ENCODE results near the gene HES2. TPM values are rescaled to one million over a fixed set of nuclear protein-coding genes. Genes with fewer than 3 reads are reported as not detected.

The HES2 gene
- total RNA-seq, 4 donors from 2014 or later: 10.5 to 38.8 (median 25.4) TPM

DNA sequence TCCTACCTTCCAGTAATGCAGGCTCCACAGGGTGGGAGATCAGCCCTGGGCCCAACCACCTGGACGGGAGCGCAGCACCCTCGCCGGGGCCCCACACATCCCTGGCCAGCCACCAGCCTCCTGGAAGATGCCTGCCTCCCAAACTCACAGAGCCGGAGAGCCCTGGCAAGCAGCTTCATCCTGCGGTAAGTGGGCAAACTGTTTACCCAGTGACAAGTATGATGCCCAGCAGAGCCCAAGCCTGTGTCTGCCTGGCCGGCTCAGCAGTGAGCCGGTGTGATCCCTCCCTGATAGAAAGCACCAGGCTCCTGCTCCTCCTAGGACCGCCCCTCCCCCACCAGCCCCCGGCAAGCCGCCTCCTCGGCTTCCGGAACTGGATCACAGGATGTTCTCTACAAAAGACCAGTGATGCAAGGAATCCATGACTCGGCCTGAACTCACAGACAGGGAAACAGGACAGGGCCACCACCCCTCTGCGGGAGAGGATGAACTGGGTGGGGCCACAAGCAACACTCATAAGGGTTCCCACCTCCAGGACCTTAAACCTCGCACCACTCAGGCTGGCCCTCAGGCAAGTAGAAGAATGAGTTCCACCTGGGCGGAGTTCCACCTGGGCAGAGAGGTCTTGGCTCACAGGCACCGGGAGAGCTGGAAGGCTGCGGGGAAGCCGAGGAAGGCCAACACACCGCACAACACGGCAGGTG lies 34.1 kb downstream of the HES2 start:
- WGBS, 2 donors (ENCODE audit: low coverage in 1 of 2): 76% methylated on average over 21 of the region's 22 CpGs; no CpG with 5 or more reads in 1 of the 2 donors
- Histone ChIP-seq H3K9me3 (no peaks in the 10 kb centered on the region), H3K4me3 (no peak overlapping the region), H3K27ac (peak overlapping the region; percentile 64 to 74 (median 68)), H3K27me3 (no peaks in the 10 kb centered on the region), H3K36me3 (no peaks in the 10 kb centered on the region), H3K4me1 (peaks cover 0 to 8% (median 4%) of the 10 kb centered on the region in 4 donors)
- TF ChIP-seq EP300 (IDR thresholded peaks at IDR 0.05; ENCODE audit: low read depth) (no peak), CTCF (IDR thresholded peaks at IDR 0.05) (no peak), POLR2A (IDR thresholded peaks at IDR 0.05) (no peak), POLR2AphosphoS5 (IDR thresholded peaks at IDR 0.05) (peak in 2 of 3 donors; percentile 41 to 48)
- in situ Hi-C loops (cut with MboI; ENCODE audit: low pct_ligation_motif_present in 1 of 4, low pct_unique_long_range_greater_than_20kb in 1 of 4, low sequenced_read_pairs in 3 of 4): no loop called here
- intact Hi-C loops (cut with DNase I; ENCODE audit: low total_unique reads): no loop called here
- DNase-seq: peak; percentile 25

- Histone ChIP-seq H3K27ac (peak overlapping the region; percentile 64 to 74 (median 68)), H3K4me1 (peaks cover 0 to 8% (median 4%) of the 10 kb centered on the region in 4 donors), H3K9me3 (no peaks in the 10 kb centered on the region), H3K27me3 (no peaks in the 10 kb centered on the region), H3K36me3 (no peaks in the 10 kb centered on the region), H3K4me3 (no peak overlapping the region)
- intact Hi-C loops (cut with DNase I; ENCODE audit: low total_unique reads) (no loop called here), in situ Hi-C loops (cut with MboI; ENCODE audit: low pct_ligation_motif_present in 1 of 4, low pct_unique_long_range_greater_than_20kb in 1 of 4, low sequenced_read_pairs in 3 of 4) (no loop called here)
- no peak for DNase-seq
- TF ChIP-seq CTCF (IDR thresholded peaks at IDR 0.05) (no peak), POLR2AphosphoS5 (IDR thresholded peaks at IDR 0.05) (peak in 1 of 3 donors; percentile 16)
- 74% methylated on average over 5 of the region's 5 CpGs; no CpG with 5 or more reads in 1 of the 2 donors for WGBS, 2 donors (ENCODE audit: low coverage in 1 of 2)
These were observed 34.8 kb downstream of the HES2 start for GRCh38 chr1:6384962-6385361.

GRCh38 chr1:6384135-6384534 lies 35.6 kb downstream of the HES2 start:
- H3K27ac ChIP-seq: peak overlapping the region in 1 of 4 donors; percentile 74
- H3K9me3 ChIP-seq: no peaks in the 10 kb centered on the region
- no peaks in the 10 kb centered on the region for H3K27me3 ChIP-seq
- 86 to 100% methylated on average over 1 of the region's 1 CpG for WGBS, 2 donors (ENCODE audit: low coverage in 1 of 2)
- TF ChIP-seq CTCF (IDR thresholded peaks at IDR 0.05) (no peak), EP300 (IDR thresholded peaks at IDR 0.05; ENCODE audit: low read depth) (no peak), POLR2AphosphoS5 (IDR thresholded peaks at IDR 0.05) (no peak), POLR2A (IDR thresholded peaks at IDR 0.05) (no peak)
- H3K36me3 ChIP-seq: no peaks in the 10 kb centered on the region
- intact Hi-C loops (cut with DNase I; ENCODE audit: low total_unique reads) (no loop called here), in situ Hi-C loops (cut with MboI; ENCODE audit: low pct_ligation_motif_present in 1 of 4, low pct_unique_long_range_greater_than_20kb in 1 of 4, low sequenced_read_pairs in 3 of 4) (no loop called here)
- DNase-seq: no peak
- H3K4me1 ChIP-seq: peaks cover 0 to 8% (median 4%) of the 10 kb centered on the region in 4 donors
- H3K4me3 ChIP-seq: no peak overlapping the region

GRCh38 chr1:6380037-6380436 lies 39.7 kb downstream of the HES2 start:
- H3K4me3 ChIP-seq: no peak overlapping the region
- no peak for DNase-seq
- no peaks in the 10 kb centered on the region for H3K27me3 ChIP-seq
- TF ChIP-seq EP300 (IDR thresholded peaks at IDR 0.05; ENCODE audit: low read depth) (no peak), CTCF (IDR thresholded peaks at IDR 0.05) (no peak), POLR2A (IDR thresholded peaks at IDR 0.05) (no peak), POLR2AphosphoS5 (IDR thresholded peaks at IDR 0.05) (no peak)
- in situ Hi-C loops (cut with MboI; ENCODE audit: low pct_ligation_motif_present in 1 of 4, low pct_unique_long_range_greater_than_20kb in 1 of 4, low sequenced_read_pairs in 3 of 4): no loop called here
- intact Hi-C loops (cut with DNase I; ENCODE audit: low total_unique reads): no loop called here
- H3K9me3 ChIP-seq: no peaks in the 10 kb centered on the region
- WGBS, 2 donors (ENCODE audit: low coverage in 1 of 2): 88 to 93% methylated on average over 6 to 7 of the region's 7 CpGs
- H3K4me1 ChIP-seq: no peaks in the 10 kb centered on the region
- H3K27ac ChIP-seq: no peak overlapping the region
- no peaks in the 10 kb centered on the region for H3K36me3 ChIP-seq

Data from transverse colon (tissue), 4 donors.